GM19043 (cell line): ENCODE measurements around the gene SLC12A7.
"Not testable (repeated sequence)": the region's sequence is repeated elsewhere in the genome, so short reads cannot be mapped to it uniquely, and the experiment has no call there.

Experiments
- ATAC-seq: cut with Tn5 transposase; IDR thresholded peaks from one replicate; pipeline ENCODE4 v1.9.1; 2021; ENCODE audit warnings: low read depth; ENCODE audit not compliant: unreplicated experiment

The SLC12A7 gene

DNA sequence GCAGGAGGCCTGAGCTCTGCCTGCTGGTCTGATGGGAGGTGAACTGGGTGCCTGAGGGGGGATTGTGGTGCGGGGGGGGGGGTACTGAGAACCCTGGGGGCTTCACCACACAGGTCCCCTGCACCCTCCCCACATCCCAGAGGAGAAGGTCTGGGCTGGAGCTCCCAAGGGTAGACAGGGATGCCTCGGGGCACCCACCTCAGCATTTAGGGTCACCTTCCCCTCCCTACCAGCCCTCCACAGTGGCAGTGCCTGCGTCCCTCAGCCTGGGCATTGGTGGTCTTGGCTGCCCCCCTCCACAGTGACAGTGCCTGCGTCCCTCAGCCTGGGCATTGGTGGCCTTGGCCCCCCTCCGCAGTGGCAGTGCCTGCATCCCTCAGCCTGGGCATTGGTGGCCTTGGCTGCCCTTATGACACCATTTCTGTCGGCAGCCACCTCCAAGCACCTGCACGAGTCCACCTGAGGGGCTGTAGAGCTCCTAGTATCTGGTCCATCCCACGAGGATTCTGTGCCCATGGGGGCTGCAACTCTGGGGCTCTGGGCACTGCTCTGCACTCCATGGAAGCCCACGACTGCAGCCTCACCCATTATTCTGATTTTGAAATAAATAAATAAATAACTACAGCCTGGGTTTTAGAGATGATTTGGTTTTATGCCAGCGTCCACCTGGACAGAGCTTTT lies 81.8 kb downstream of the SLC12A7 start:
- ATAC-seq: no peak

GRCh38 chr5:1029282-1029944 lies 82.5 kb downstream of the SLC12A7 start:
- ATAC-seq: no peak

DNA sequence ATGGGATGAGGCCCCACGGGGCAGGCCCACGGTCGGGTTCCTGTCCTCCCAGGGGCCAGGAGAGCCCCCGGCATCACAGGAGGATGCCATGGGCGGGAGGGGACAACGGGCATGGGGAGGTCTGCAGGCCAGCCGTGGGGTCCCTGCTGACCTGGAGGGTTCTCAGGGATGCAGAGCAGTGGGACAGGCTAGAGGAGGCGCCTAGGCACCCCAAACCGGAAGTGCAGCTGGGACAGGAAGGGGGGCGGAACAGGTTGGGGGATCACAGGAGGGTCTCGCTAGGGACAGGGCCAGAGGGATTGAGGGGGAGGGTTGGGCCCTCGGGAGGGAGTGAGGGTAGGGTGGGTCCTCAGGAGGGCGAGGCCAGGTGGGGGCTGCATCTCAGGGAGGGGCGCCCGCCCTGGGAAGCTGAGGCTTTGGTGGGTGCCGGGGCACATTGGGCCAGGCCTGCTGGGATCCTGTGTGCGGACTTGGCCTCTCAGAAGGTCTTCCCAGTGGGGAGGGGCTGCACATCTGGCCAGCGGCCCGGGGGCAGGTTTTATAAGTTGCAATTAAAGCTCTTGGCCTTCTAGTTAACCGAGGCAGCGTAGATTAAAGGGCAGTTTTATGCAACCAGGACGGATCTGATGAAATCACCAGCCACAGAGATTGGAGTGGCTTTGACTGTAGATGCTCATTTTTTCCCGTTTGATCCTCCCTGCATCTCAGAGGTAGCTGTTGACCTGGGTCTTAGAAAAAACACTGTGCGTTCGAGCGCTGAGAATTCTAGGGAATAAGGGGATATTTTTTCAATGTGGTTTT lies 83.2 kb downstream of the SLC12A7 start:
- ATAC-seq: no peak

DNA sequence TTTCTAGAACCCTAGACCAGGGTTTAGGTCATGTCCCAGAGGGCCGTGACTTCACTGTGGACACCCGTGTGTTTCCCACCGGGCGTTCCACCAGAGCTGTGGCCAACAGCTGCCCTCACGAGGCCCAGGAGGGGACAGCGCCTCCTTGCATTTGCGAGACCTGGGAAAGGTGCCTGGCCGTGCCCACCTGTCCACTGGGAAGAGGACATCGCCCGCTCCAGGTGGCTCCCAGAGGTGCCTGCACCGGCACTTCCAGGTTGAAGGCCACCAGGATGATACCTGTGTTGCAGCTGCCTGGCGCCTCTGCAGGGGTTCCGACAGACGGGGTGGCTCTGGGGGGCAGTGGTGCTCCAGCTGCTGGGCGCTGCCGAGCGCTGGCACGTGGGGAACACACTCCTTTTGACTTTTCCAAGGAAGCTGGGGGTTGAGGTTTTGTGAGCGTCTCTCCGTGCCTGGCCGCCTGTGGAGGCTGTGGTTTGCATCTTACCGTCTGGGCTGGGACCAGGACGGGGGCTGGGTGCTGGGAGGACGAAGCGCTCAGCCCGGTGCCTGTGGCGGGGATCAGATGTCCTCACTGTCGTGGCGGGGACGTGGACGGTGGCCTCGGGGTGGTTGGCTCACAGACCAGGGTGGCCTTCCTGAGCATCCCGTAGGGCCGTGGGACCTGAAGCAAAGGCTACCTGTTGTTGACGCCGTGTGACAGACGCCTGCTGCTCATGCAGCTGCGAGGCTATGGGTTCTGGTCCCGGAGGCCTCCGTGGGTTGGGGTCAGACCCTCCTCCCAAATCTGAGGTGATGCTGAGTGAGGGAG lies 84.0 kb downstream of the SLC12A7 start:
- no peak for ATAC-seq

GRCh38 chr5:1026700-1027621 lies 84.9 kb downstream of the SLC12A7 start:
- ATAC-seq: no peak

DNA sequence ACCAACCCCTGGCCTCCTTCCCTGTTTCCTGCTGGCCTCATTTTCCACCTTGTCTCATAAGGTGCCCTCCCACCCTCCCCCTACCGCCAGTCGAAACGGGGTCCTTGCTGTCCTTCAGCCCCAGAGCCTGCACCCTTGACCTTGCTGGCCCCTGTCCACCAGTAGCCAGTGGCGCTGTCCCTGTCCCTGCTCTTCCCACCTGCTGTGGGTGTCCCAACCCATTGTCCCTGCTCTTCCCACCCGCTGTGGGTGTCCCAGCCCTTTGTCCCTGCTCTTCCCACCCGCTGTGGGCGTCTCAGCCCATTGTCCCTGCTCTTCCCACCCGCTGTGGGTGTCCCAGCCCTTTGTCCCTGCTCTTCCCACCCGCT lies 89.9 kb downstream of the SLC12A7 start:
- ATAC-seq: not testable (repeated sequence)

GRCh38 chr5:1021136-1021968 lies 90.5 kb downstream of the SLC12A7 start:
- ATAC-seq: no peak

DNA sequence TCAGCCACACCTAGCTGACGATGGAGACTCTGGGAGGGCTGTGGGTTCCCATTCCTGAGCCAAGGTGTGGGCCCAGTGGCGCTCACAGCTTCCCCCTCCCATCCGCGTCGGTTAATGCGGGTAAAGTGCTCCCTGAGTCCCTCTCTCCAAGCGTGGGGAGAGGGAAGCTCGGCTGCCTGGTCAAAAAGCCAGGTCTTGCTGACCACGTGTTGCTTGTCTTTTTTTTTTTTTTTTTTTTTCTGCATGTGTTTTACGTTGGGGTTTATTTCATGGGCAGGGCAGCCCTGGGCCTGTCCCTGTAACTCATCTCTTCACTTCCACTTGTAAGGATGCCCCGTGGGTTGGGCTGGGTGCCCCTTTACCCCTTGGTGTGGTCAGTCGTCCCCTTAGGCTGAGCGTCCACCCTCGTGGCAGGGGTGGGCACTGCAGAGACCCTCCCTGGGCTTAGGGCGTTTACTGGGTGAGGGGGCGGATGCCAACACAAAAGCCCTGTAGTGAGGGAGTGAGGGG lies 91.4 kb downstream of the SLC12A7 start:
- no peak for ATAC-seq

GRCh38 chr5:1019001-1019905 lies 92.6 kb downstream of the SLC12A7 start:
- ATAC-seq: no peak

DNA sequence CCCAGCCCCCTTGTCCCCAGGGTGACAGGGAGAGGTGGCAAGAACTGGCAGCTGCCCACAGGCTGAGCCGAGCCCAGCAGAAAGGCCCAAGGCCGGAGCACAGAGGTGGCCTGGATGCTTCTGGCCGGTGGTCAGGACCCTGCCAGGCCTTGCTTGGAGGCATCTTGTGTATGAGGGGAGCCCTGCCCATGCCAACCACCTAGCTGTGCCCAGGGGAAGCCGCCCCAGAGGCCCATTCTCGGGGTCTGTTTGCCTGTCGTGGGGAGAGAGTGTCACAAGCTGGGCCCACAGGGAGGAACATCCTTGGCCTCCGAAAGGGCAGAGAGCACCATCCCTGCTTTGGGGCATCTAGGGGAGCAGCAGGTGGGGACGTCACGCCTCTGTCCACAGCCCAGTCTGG lies 93.3 kb downstream of the SLC12A7 start:
- no peak for ATAC-seq

DNA sequence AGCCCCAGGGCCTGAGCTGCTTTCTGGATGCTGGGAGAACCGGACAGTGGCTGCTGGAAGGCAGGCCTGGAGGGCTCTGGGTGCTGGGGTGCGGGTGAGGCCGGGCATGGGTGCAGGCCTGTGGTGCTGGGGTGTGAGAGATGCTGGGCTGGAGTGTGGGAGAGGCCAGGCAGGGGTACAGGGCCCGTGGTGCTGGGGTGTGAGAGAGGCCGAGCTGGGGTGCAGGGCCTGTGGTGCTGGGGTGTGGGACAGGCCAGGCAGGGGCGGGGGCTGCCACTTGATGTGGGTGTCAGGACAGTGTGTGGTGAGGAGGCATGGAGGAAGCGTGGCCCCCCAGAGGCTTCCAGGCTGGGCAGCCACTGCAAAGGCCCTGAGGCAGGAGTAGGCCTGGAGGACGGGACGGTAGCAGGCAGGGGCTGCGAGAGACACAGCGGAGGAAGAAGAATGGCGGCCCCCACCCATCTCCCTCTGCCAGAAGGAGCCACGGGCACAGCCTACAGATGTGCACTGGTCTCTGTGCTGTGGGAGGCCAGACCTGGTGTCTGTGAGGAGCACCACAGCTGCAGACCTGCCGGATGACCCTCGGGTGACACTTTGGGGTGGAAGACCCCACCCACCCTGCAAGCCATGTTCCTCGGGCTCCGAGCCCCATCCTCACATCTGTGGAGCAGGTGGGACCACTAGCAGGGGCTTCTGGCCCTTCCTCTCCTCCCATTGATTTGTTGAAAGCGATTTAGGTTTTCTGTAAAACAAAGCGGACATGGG lies 94.0 kb downstream of the SLC12A7 start:
- no peak for ATAC-seq

- ATAC-seq: no peak
These were observed 94.8 kb downstream of the SLC12A7 start for GRCh38 chr5:1017056-1017455.

DNA sequence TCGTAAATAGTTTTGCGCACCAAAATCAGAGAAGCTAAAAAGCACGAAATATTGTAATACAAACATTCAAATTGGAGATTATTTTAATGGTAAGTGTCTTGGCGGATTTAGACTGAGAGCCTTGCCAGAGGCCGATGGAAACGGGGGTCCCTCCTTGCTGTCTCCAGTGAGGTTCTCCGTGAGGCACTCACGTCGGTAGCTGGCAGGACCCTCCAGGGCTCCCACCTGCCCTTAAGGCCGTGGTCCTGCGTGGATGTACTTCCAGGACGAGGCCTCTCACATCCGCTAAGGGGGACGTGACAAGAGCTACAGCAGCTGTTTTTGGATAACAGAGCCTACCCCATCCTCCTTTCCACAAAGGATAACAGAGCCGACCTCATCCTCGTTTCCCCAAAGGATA lies 95.4 kb downstream of the SLC12A7 start:
- ATAC-seq: no peak

GRCh38 chr5:1016036-1016435 lies 95.8 kb downstream of the SLC12A7 start:
- ATAC-seq: no peak

GRCh38 chr5:1015507-1015906 lies 96.4 kb downstream of the SLC12A7 start:
- no peak for ATAC-seq

DNA sequence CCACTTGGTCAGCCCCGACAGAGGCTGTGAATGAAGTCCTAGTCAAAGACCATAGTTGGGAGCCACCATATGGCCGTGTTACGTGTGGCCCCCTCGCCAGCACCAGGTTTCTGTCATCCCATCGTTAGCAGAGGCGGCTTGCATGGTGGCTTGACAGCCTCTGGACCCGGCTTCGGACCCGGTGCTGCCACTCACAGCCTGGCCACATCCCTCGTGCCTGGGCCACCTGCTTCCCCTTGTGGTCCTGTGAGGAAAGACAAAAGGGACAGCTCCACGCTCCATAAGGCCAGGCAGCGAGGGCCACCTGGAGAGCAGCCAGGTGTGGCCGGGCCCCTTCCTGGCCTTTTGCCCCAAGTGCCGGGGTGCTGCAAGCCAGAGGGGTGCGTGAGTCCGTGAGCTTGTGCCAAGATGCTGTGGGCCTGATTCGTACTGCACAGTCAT lies 97.1 kb downstream of the SLC12A7 start:
- ATAC-seq: no peak

GRCh38 chr5:1014346-1014745 lies 97.5 kb downstream of the SLC12A7 start:
- ATAC-seq: no peak
